H1 (cell line): Measurements from ENCODE around the gene POLN. TPM values are rescaled to one million over a fixed set of nuclear protein-coding genes. Genes with fewer than 3 reads are reported as not detected.

Source experiments
- CTCF ChIA-PET: fragments of 300-600 bp; sonication (Branson Sonifier 250); formaldehyde crosslinking; loops from one replicate; lab custom pipeline; 2021; ENCODE audit not compliant: partially characterized antibody; lab: Charles Lee
- POLR2A ChIA-PET: fragments of 300-600 bp; sonication (Branson Sonifier 250); formaldehyde crosslinking; loops from one replicate; lab custom pipeline; 2021; ENCODE audit warnings: inconsistent platforms; ENCODE audit not compliant: partially characterized antibody; lab: Charles Lee
- DNase-seq, 2 experiments: peaks; one replicate each; pipeline versions ENCODE4 v3.0.0 to v3.0.0-alpha.2; 2010 to 2022; ENCODE audit warnings: low spot score in 2 of 2, low read depth in 1 of 2, mixed read lengths in 1 of 2
- FAIRE-seq: peaks from 2 replicates; lab custom pipeline; 2011; peaks lifted over from hg19 to GRCh38; lab: Jason Lieb, UNC
- H2AFZ ChIP-seq: 2 replicates; pipeline ENCODE4 v1.8.1; 2012; ENCODE audit warnings: low read length, inconsistent platforms
- H2AK5ac ChIP-seq: 2 replicates; pipeline ENCODE4 v1.6.1; 2013; ENCODE audit warnings: low read depth, low read length
- H2BK120ac ChIP-seq: replicated peaks from 2 replicates; pipeline ENCODE3; 2013; ENCODE audit warnings: low read depth, low read length, inconsistent platforms
- H2BK12ac ChIP-seq: 2 replicates; pipeline ENCODE4 v1.6.1; 2013; ENCODE audit warnings: low read depth, low read length
- H2BK15ac ChIP-seq: 2 replicates; pipeline ENCODE4 v1.6.1; 2013; ENCODE audit warnings: low read length
- H2BK20ac ChIP-seq: 2 replicates; pipeline ENCODE4 v1.6.1; 2013; ENCODE audit warnings: low read length
- H2BK5ac ChIP-seq: 2 replicates; pipeline ENCODE4 v1.6.1; 2013; ENCODE audit warnings: low read depth, low read length
- H3K14ac ChIP-seq: 2 replicates; pipeline ENCODE4 v1.6.1; 2013; ENCODE audit warnings: inconsistent platforms; ENCODE audit not compliant: insufficient read length
- H3K18ac ChIP-seq: 2 replicates; pipeline ENCODE4 v1.6.1; 2013; ENCODE audit warnings: low read length; ENCODE audit errors: extremely low read depth
- H3K23ac ChIP-seq: 2 replicates; pipeline ENCODE4 v1.6.1; 2013; ENCODE audit warnings: inconsistent platforms; ENCODE audit not compliant: insufficient read length
- H3K23me2 ChIP-seq: 2 replicates; pipeline ENCODE4 v1.6.1; 2013; ENCODE audit warnings: low read depth, low read length
- H3K27ac ChIP-seq: 2 replicates; pipeline ENCODE4 v1.6.1; 2011; ENCODE audit warnings: low read depth, low read length, inconsistent platforms
- H3K27me3 ChIP-seq, 4 experiments: replicated peaks in 1 of 4; 1 replicate in 1 of 4; 2 replicates in 3 of 4; pipeline versions ENCODE4 v1.6.1 to v1.8.1; 2011 to 2013; ENCODE audit warnings: low read length in 3 of 4, mild to moderate bottlenecking in 3 of 4, inconsistent platforms in 2 of 4, mixed read lengths in 2 of 4, moderate library complexity in 1 of 4; ENCODE audit not compliant: control insufficient read depth in 3 of 4, insufficient read depth in 3 of 4; ENCODE audit errors: extremely low read depth in 1 of 4
- H3K36me3 ChIP-seq, 4 experiments: 2 replicates each; pipeline versions ENCODE4 v1.6.1 to v1.8.1; 2011 to 2013; ENCODE audit warnings: mild to moderate bottlenecking in 4 of 4, low read length in 3 of 4, moderate library complexity in 2 of 4, control low read depth in 1 of 4, inconsistent platforms in 1 of 4; ENCODE audit not compliant: insufficient read depth in 4 of 4, control insufficient read depth in 2 of 4
- H3K4ac ChIP-seq: replicated peaks from 2 replicates; pipeline ENCODE3; 2013; ENCODE audit warnings: low read length, low read depth, mixed read lengths, inconsistent platforms; ENCODE audit not compliant: insufficient read length
- H3K4me1 ChIP-seq, 4 experiments: replicated peaks in 1 of 4; 1 replicate in 1 of 4; 2 replicates in 3 of 4; pipeline versions ENCODE4 v1.6.1 to v1.8.1; 2011 to 2013; ENCODE audit warnings: low read length in 3 of 4, inconsistent platforms in 2 of 4, mixed read lengths in 1 of 4; ENCODE audit not compliant: insufficient read depth in 4 of 4, control insufficient read depth in 3 of 4
- H3K4me2 ChIP-seq, 2 experiments: 2 replicates each; pipeline versions ENCODE4 v1.6.1 to v1.8.1; 2011 to 2013; ENCODE audit warnings: low read depth in 2 of 2, low read length in 2 of 2, control low read depth in 1 of 2, inconsistent platforms in 1 of 2, mild to moderate bottlenecking in 1 of 2; ENCODE audit not compliant: insufficient read depth in 1 of 2
- H3K4me3 ChIP-seq, 4 experiments: fragments of 200-600, 300-600 bp in 1 of 4; sonication (generic), shearing (Covaris generic), sonication (Bioruptor Twin) in 1 of 4; 2 replicates each; pipeline versions ENCODE4 v1.5.1 to v1.8.1; 2011 to 2016; ENCODE audit warnings: low read length in 4 of 4, low read depth in 3 of 4, control low read depth in 2 of 4, inconsistent platforms in 2 of 4, mild to moderate bottlenecking in 2 of 4, mixed read lengths in 1 of 4, moderate library complexity in 1 of 4; ENCODE audit not compliant: insufficient read depth in 2 of 4; ENCODE audit errors: extremely low read depth in 1 of 4
- H3K56ac ChIP-seq: replicated peaks from 2 replicates; pipeline ENCODE3; 2013; ENCODE audit warnings: low read depth, mild to moderate bottlenecking, mixed read lengths, low read length, inconsistent platforms; ENCODE audit not compliant: insufficient read length
- H3K79me1 ChIP-seq: 2 replicates; pipeline ENCODE4 v1.6.1; 2013; ENCODE audit warnings: low read depth, low read length, control low read depth
- H3K79me2 ChIP-seq, 2 experiments: 2 replicates each; pipeline versions ENCODE4 v1.6.1 to v1.8.1; 2012 to 2013; ENCODE audit warnings: low read length in 2 of 2, mild to moderate bottlenecking in 2 of 2, inconsistent platforms in 1 of 2; ENCODE audit not compliant: insufficient read depth in 2 of 2, control insufficient read depth in 1 of 2
- H3K9ac ChIP-seq, 4 experiments: replicated peaks in 1 of 4; 1 replicate in 1 of 4; 2 replicates in 3 of 4; pipeline versions ENCODE4 v1.6.1 to v1.8.1; 2011 to 2013; ENCODE audit warnings: low read depth in 3 of 4, low read length in 3 of 4, control low read depth in 2 of 4, mild to moderate bottlenecking in 2 of 4, moderate library complexity in 2 of 4, inconsistent platforms in 1 of 4; ENCODE audit errors: extremely low read depth in 1 of 4
- H3K9me3 ChIP-seq, 2 experiments: 2 replicates each; pipeline versions ENCODE4 v1.6.1 to v1.8.1; 2012 to 2013; ENCODE audit warnings: mild to moderate bottlenecking in 2 of 2, moderate library complexity in 2 of 2, control low read depth in 1 of 2, inconsistent platforms in 1 of 2, low read depth in 1 of 2, low read length in 1 of 2, mixed read lengths in 1 of 2; ENCODE audit not compliant: insufficient read depth in 2 of 2
- H4K20me1 ChIP-seq, 2 experiments: replicated peaks in 1 of 2; 2 replicates each; pipeline versions ENCODE3 to v1.8.1; 2011 to 2013; ENCODE audit warnings: inconsistent platforms in 2 of 2, low read length in 2 of 2, mild to moderate bottlenecking in 1 of 2; ENCODE audit not compliant: insufficient read depth in 2 of 2, control insufficient read depth in 1 of 2
- H4K5ac ChIP-seq: 2 replicates; pipeline ENCODE4 v1.6.1; 2013; ENCODE audit warnings: low read length, low read depth, mixed read lengths, inconsistent platforms; ENCODE audit not compliant: insufficient read length
- H4K8ac ChIP-seq: 2 replicates; pipeline ENCODE4 v1.8.0; 2013; ENCODE audit warnings: mild to moderate bottlenecking, moderate library complexity, low read length, inconsistent platforms; ENCODE audit not compliant: insufficient read depth; ENCODE audit errors: extremely low read depth
- H4K91ac ChIP-seq: replicated peaks from 2 replicates; pipeline ENCODE3; 2013; ENCODE audit warnings: low read length, mixed read lengths, inconsistent platforms; ENCODE audit not compliant: insufficient read length
- ASH2L ChIP-seq: fragments of 200-600, 300-600 bp; sonication (generic); IDR thresholded peaks from one replicate; pipeline ENCODE4 v1.7.1; 2017; ENCODE audit warnings: low read length
- CTBP2 ChIP-seq: IDR thresholded peaks from 2 replicates; pipeline ENCODE4 v1.7.0; 2011; ENCODE audit warnings: borderline replicate concordance, mild to moderate bottlenecking, moderate library complexity, mixed read lengths, low read length; ENCODE audit not compliant: insufficient read depth, insufficient read length
- CTCF ChIP-seq, 3 experiments: IDR thresholded peaks; 1 replicate in 2 of 3; 2 replicates in 1 of 3; pipeline versions ENCODE4 v1.5.1 to v1.6.1; 2011; ENCODE audit warnings: low read length in 3 of 3, mild to moderate bottlenecking in 3 of 3, inconsistent platforms in 2 of 3, low read depth in 1 of 3, moderate library complexity in 1 of 3; ENCODE audit not compliant: insufficient read depth in 1 of 3; ENCODE audit errors: control extremely low read depth in 1 of 3
- GABPA ChIP-seq: IDR thresholded peaks from 2 replicates; pipeline ENCODE4 v1.6.1; 2011; ENCODE audit warnings: mild to moderate bottlenecking, low read length, moderate library complexity, borderline replicate concordance; ENCODE audit not compliant: insufficient read depth
- GTF2F1 ChIP-seq: IDR thresholded peaks from 2 replicates; pipeline ENCODE4 v1.6.1; 2012; ENCODE audit warnings: low read depth, low read length, improper control_type of control experiment, borderline replicate concordance
- NRF1 ChIP-seq: IDR thresholded peaks from 2 replicates; pipeline ENCODE4 v1.6.1; 2011; ENCODE audit warnings: mild to moderate bottlenecking, low read depth, low read length, improper control_type of control experiment
- POLR2A ChIP-seq, 2 experiments: IDR thresholded peaks; 1 replicate in 1 of 2; 2 replicates in 1 of 2; pipeline ENCODE4 v1.6.1; 2011; ENCODE audit warnings: low read depth in 2 of 2, low read length in 2 of 2, mild to moderate bottlenecking in 2 of 2; ENCODE audit errors: control extremely low read depth in 1 of 2
- RXRA ChIP-seq: IDR thresholded peaks from 2 replicates; pipeline ENCODE4 v1.6.1; 2011; ENCODE audit warnings: low read depth, mild to moderate bottlenecking, low read length, moderate library complexity; ENCODE audit not compliant: insufficient read depth
- SP4 ChIP-seq: IDR thresholded peaks from 2 replicates; pipeline ENCODE4 v1.6.1; 2012; ENCODE audit warnings: low read length, inconsistent platforms
- WGBS, 2 experiments: shearing (Covaris generic) in 1 of 2; methylation state at CpG; one replicate each; pipeline versions ENCODE4 v1.1.6 to v1.1.7; 2013 to 2015; ENCODE audit warnings: low lambda C conversion rate in 2 of 2, mixed read lengths in 2 of 2, inconsistent platforms in 1 of 2, low coverage in 1 of 2, missing lambda C conversion rate in 1 of 2; ENCODE audit not compliant: insufficient replicate concordance in 2 of 2, insufficient coverage in 1 of 2, insufficient read length in 1 of 2; ENCODE audit errors: extremely low coverage in 1 of 2, missing lambda C conversion rate in 1 of 2; 5-methylcytosine and 5-hydroxymethylcytosine counted together
- polyA plus RNA-seq, 7 experiments: library from polyadenylated mRNA; depleted of rRNA in 3 of 7; stranded (reverse) in 5 of 7; unstranded in 2 of 7; fragments of >200 nt in 5 of 7; fragments of 200-250 nt in 2 of 7; gene quantifications; 1 replicate in 5 of 7; 2 replicates in 1 of 7; 4 replicates in 1 of 7; pipeline versions ENCODE4 v1.2.1 to v1.2.3, GENCODE V29; 2011 to 2013; ENCODE audit warnings: missing spikeins in 2 of 7, mixed read lengths in 2 of 7
- total RNA-seq: library from RNA; stranded (reverse); fragmentation: NEBNext Ultra II Directional; extraction: Animal tissue kit (Norgen Biotek cat#: 25700); gene quantifications from 2 replicates; pipeline ENCODE4 v1.2.1, GENCODE V29; 2021

POLN gene
- total and polyA plus RNA-seq, 2 of the 8 experiments (the other 6 are each of a cell fraction or from before 2014, with no cell fraction given): 0.98 to 1.5 TPM

DNA sequence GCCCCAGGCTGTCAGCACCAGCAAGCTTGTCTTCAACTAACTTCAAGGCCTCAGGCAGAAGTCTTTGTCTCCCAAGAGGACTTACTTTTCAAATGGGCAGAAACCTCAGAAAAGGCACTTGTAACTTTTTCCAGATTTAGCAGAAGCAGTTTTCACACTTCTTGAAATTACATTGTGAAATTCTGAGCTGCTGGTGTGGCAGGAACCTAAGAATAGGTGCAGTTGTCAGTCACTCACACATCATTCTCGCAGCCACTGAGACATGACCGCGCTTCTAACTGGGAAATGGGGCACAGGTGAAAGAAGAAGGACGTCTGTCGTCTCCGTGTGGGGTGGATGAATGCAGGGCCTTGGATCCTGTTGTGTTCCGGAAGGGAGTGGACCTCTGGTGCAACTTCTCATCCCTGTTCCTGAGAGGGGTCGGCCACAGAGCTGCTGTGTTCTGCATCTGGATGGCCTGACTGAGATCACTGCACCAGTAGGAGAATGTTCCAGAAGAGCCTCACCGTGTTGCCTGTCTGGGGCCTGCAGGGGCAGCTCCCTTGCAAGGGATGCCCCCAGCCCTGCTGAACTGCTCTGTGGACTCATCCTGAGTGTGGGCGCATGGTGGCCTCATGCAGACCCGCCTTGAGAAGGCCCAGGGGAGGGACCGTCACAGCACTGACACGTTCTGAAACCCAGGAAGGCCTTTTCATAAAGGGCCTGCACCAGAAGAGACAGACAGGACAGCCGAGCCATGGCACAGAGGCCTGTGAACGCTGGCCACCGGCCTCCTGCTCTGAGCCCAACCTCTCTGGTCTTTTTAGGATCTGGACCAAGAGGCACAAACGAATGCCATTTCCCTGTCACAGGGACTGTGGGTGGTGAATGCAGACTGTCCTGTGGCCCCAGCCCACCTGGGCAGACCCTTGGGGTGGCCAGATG is 164.1 kb downstream of the POLN start:
- H3K79me2 ChIP-seq: no peaks in the 10 kb centered on the region
- H4K20me1 ChIP-seq: peaks cover 0 to 3% of the 10 kb centered on the region in 2 experiments
- H3K4me3 ChIP-seq: no peak overlapping the region
- no peak overlapping the region for H2BK15ac ChIP-seq
- H3K23me2 ChIP-seq: no peaks in the 10 kb centered on the region
- WGBS, 2 experiments: 95% methylated on average over 17 of the region's 17 CpGs; no CpG with 5 or more reads in 1 of the 2 experiments
- H3K9ac ChIP-seq: no peak overlapping the region
- H3K4me1 ChIP-seq: no peaks in the 10 kb centered on the region; a peak in 1 of 7 replicates
- no peak overlapping the region for H3K4me2 ChIP-seq
- H3K23ac ChIP-seq: no peak overlapping the region
- FAIRE-seq (no peak), DNase-seq (no peak)
- no peak overlapping the region for H2BK12ac ChIP-seq
- H4K5ac ChIP-seq: no peak overlapping the region
- peak overlapping the region; percentile 68; the same call in 1 of the 2 replicates for H4K8ac ChIP-seq
- H3K56ac ChIP-seq: no peak overlapping the region
- H3K18ac ChIP-seq: no peak overlapping the region
- H4K91ac ChIP-seq: no peak overlapping the region
- no peaks in the 10 kb centered on the region for H3K9me3 ChIP-seq
- H3K14ac ChIP-seq: no peak overlapping the region
- no peaks in the 10 kb centered on the region for H3K36me3 ChIP-seq
- CTCF ChIA-PET: interaction anchor here (0.7 to 1.1 kb wide), 3 partner anchors 15 to 129 kb away, joined by 3 read pairs; no protein-coding TSS in a partner anchor
- H3K27ac ChIP-seq: no peak overlapping the region
- H2BK5ac ChIP-seq: no peak overlapping the region
- H2BK20ac ChIP-seq: no peak overlapping the region
- H3K79me1 ChIP-seq: no peaks in the 10 kb centered on the region
- H2BK120ac ChIP-seq: no peak overlapping the region
- no peak overlapping the region for H3K4ac ChIP-seq
- 0 out of 2 replicates have a peak overlapping the region, but pooled peaks have one; percentile 39 for H2AK5ac ChIP-seq
- H2AFZ ChIP-seq: no peak overlapping the region
- peaks cover 0 to 3% (median under 1%) of the 10 kb centered on the region in 4 experiments; a peak in 1 of 7 replicates for H3K27me3 ChIP-seq
- POLR2A ChIA-PET: interaction anchor here (1.1 kb wide), 1 partner anchor 11 kb away, joined by 4 read pairs; no protein-coding TSS in a partner anchor
- TF ChIP-seq RXRA (no peak), CTCF (IDR thresholded peaks at IDR 0.05; ENCODE audit: control extremely low read depth in 1 of 3, insufficient read depth in 1 of 3, low read depth in 1 of 3, low read length in 3 of 3) (no peak), SP4 (no peak), NRF1 (no peak), GABPA (no peak), GTF2F1 (no peak), CTBP2 (no peak), POLR2A (IDR thresholded peaks at IDR 0.05; ENCODE audit: control extremely low read depth in 1 of 2, low read depth in 2 of 2, low read length in 2 of 2) (no peak), ASH2L (no peak)
